Epithelial cell of proximal tubule (primary cell): Measurements from ENCODE around the gene IL31RA. TPM values are rescaled to one million over a fixed set of nuclear protein-coding genes. Genes with fewer than 3 reads are reported as not detected.
A peak's percentile ranks its signal among the peaks of the same experiment; 100 is the strongest.

Source experiments
- DNase-seq: peaks from one replicate; pipeline ENCODE4 v3.0.0-alpha.2; 2011; ENCODE audit warnings: low read depth
- H3K4me3 ChIP-seq: 2 replicates; pipeline ENCODE4 v1.5.1; 2011; ENCODE audit warnings: low read depth, mild to moderate bottlenecking, low read length
- CTCF ChIP-seq: conservative IDR thresholded peaks from 2 replicates; pipeline ENCODE4 v1.5.1; 2012; ENCODE audit warnings: low read depth, mild to moderate bottlenecking, low read length
- total RNA-seq: library from RNA; depleted of rRNA; stranded (reverse); fragments of >200 nt; gene quantifications from 2 replicates; pipeline ENCODE4 v1.2.3, GENCODE V29; 2015

IL31RA gene
- total RNA-seq, 1 donor from 2014 or later, result 2.9 TPM

GRCh38 chr5:55927861-55928655, 76.9 kb downstream of the IL31RA start:
- TF ChIP-seq CTCF, result no peak
- no peak overlapping the region for H3K4me3 ChIP-seq
- DNase-seq, result no peak

GRCh38 chr5:55929020-55929799, 78.1 kb downstream of the IL31RA start:
- TF ChIP-seq CTCF, result no peak
- H3K4me3 ChIP-seq, result no peak overlapping the region
- no peak for DNase-seq

GRCh38 chr5:55932700-55933099, 81.5 kb downstream of the IL31RA start:
- no peak overlapping the region for H3K4me3 ChIP-seq
- no peak for DNase-seq
- no peak for TF ChIP-seq CTCF

GRCh38 chr5:55933377-55934114, 82.4 kb downstream of the IL31RA start:
- TF ChIP-seq CTCF, result no peak
- H3K4me3 ChIP-seq, result no peak overlapping the region
- no peak for DNase-seq

GRCh38 chr5:55934115-55934613, 83.0 kb downstream of the IL31RA start:
- DNase-seq, result peak; percentile 46
- TF ChIP-seq CTCF, result no peak
- H3K4me3 ChIP-seq, result no peak overlapping the region

- H3K4me3 ChIP-seq, result no peak overlapping the region
- DNase-seq, result no peak
- TF ChIP-seq CTCF, result no peak
These were observed 83.6 kb downstream of the IL31RA start for GRCh38 chr5:55934720-55935119.
